Stimulated activated CD4-positive, alpha-beta T cell treated with anti-CD3 and anti-CD28 coated beads, Interleukin-4, amount 100 ng/mL, for 1 hour (primary cell): ENCODE results near the gene NCAPD3.
"Not testable (repeated sequence)": the region's sequence is repeated elsewhere in the genome, so short reads cannot be mapped to it uniquely, and the experiment has no call there.

Experiments used
- DNase-seq: peaks from one replicate; pipeline ENCODE4 v3.0.0-alpha.2; 2020

The NCAPD3 gene, protein sequence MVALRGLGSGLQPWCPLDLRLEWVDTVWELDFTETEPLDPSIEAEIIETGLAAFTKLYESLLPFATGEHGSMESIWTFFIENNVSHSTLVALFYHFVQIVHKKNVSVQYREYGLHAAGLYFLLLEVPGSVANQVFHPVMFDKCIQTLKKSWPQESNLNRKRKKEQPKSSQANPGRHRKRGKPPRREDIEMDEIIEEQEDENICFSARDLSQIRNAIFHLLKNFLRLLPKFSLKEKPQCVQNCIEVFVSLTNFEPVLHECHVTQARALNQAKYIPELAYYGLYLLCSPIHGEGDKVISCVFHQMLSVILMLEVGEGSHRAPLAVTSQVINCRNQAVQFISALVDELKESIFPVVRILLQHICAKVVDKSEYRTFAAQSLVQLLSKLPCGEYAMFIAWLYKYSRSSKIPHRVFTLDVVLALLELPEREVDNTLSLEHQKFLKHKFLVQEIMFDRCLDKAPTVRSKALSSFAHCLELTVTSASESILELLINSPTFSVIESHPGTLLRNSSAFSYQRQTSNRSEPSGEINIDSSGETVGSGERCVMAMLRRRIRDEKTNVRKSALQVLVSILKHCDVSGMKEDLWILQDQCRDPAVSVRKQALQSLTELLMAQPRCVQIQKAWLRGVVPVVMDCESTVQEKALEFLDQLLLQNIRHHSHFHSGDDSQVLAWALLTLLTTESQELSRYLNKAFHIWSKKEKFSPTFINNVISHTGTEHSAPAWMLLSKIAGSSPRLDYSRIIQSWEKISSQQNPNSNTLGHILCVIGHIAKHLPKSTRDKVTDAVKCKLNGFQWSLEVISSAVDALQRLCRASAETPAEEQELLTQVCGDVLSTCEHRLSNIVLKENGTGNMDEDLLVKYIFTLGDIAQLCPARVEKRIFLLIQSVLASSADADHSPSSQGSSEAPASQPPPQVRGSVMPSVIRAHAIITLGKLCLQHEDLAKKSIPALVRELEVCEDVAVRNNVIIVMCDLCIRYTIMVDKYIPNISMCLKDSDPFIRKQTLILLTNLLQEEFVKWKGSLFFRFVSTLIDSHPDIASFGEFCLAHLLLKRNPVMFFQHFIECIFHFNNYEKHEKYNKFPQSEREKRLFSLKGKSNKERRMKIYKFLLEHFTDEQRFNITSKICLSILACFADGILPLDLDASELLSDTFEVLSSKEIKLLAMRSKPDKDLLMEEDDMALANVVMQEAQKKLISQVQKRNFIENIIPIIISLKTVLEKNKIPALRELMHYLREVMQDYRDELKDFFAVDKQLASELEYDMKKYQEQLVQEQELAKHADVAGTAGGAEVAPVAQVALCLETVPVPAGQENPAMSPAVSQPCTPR (N-terminal part only)

DNA sequence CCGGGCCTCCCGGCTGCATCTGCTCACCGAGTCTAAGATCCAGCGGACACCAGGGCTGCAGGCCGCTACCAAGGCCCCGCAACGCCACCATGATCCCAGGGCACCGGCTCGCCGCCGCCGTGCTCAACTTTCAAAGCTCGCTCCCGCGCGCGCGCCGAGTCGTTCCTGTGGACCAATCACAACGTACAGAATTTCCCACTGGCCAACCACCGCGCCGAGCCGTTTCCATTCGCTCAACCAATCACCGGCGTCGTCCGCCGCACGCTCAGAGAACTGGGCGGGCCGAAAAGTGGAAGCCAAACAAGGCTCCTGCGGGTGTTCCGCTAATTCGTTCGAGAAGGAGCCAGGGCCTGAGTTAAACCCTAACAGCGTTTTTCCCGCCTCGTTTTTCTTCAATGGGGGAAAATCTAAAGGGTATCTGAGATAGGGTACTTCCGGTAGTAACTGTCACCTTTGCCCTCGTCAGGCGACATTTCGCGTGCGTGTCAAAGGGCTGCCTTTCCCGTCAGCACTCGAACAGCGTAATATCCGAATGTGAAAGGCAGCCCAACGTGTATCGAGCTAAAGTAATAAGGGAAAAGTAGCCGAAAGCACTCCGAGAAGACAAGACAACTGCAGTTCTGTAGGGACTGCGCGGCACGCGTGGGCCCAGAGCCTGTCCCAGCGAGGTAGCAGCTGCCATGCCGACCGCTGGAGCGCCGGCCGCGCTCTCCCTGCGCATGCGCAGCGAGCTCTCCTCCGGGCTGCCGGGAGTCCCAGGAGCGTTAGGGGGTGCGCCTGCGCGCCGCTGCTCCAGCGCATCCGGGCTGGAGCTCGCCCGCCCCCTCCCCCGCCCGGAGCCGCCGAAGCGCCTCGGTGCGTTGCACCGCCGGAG lies at the start of gene NCAPD3, which contains the start of gene VPS26B:
Gene NCAPD3, minus strand, starts transcription at position 132 of the 874 bp plus-strand sequence. Its CDS starts 41 bp downstream, at position 91.
Gene VPS26B, plus strand, starts transcription at position 836 of the 874 bp plus-strand sequence. CDS start 452 bp downstream, outside the sequence.
- peak; percentile 97 for DNase-seq

DNA sequence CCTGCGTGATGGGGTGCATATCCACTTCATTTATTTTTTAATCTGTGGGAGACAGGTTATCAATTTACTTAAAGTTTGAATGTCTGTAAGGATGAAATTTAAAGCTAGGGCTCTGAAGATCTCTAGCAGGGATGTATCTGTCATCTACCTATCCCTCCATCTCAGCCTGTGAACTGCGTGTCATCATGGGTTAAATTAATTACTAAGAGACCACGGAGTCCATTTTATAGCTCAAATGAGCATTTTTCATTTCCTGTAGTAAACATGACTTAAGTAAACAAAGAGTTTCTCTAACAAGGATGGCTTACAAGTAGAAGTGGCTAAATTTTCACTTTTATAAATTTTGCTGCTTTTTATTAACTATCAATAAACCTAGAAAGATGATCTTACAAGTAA lies 49.5 kb upstream of the NCAPD3 start:
- no peak for DNase-seq

GRCh38 chr11:134272381-134273316 lies 48.9 kb upstream of the NCAPD3 start:
- no peak for DNase-seq

DNA sequence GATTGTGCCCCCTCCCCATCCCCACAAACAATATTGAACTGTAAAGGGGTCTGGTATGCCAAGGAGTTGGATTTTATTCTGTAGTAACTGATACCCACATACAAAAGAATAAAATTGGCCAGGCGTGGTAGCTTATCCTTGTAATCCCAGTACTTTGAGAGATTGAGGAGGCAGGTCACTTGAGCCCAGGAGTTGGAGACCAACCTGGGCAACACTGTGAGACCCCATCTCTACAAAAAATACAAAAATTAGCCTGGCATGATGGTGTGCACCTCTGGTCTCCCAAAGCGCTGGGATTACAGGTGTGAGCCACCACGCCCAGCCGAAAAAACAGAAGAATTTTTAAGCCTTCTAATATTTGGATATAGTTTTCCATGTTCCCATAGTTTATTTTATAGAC lies 48.2 kb upstream of the NCAPD3 start:
- no peak for DNase-seq

DNA sequence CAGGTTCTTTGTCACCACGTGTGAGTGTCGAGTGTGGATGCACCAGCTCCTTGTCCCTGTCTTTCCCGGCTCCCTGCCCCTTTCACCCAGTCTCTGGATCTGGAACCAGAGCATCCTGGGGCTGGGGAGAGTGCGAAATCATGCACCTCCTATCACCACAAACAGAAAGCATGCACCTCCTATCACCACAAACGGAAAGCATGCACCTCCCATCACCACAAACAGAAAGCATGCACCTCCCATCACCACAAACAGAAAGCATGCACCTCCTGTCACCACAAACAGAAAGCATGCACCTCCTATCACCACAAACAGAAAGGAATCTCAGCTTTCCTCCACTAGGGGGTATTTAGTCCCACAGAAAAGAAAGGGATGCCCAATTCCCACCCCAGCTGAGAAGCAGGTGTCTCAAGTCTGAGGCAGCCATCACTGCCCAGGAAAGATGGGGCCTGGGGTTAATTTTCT lies 46.5 kb upstream of the NCAPD3 start:
- DNase-seq, result no peak

- no peak for DNase-seq
Measured at GRCh38 chr11:134267966-134268365, 44.2 kb upstream of the NCAPD3 start.

GRCh38 chr11:134267461-134267860 lies 43.7 kb upstream of the NCAPD3 start:
- DNase-seq, result no peak

GRCh38 chr11:134266841-134267251 lies 43.1 kb upstream of the NCAPD3 start:
- no peak for DNase-seq

GRCh38 chr11:134266440-134266839 lies 42.7 kb upstream of the NCAPD3 start:
- DNase-seq, result no peak

DNA sequence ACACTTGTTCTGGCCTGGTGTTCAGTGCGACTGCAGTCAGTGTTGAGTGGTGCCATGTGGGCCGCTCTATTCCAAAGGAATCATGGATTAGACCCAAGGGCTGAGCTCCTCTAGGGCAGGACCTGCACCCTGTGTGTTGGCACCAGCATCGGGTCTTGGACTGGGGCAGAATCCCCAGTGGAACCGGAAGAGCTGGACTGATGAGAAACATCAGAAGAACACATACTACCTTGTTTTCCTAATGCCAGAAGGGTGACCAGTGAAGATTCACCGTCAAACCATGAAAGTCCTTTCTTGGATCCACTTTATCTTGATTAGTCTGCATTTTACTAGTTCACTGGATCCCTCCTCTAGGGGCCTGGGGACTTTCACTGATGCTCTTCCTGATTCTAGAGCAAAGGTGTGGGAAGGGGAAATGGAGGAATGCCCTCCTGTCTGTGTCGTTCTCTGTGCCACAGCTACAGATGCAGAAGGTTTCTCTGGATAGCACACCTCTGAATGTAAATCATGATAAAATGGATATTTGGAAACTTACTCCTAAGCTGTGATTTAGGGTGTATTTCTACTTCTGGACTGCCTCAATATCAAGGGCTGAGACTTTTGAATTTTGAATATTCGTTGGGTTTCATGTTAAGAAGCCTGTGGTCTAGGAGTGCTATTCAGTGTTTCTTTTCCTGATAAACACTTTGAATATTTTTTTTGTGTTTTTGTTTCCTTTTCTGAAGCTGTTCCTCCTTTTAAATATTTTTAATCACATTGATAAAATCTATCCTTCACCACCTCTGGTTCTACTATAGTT lies 41.4 kb upstream of the NCAPD3 start:
- DNase-seq, result no peak

DNA sequence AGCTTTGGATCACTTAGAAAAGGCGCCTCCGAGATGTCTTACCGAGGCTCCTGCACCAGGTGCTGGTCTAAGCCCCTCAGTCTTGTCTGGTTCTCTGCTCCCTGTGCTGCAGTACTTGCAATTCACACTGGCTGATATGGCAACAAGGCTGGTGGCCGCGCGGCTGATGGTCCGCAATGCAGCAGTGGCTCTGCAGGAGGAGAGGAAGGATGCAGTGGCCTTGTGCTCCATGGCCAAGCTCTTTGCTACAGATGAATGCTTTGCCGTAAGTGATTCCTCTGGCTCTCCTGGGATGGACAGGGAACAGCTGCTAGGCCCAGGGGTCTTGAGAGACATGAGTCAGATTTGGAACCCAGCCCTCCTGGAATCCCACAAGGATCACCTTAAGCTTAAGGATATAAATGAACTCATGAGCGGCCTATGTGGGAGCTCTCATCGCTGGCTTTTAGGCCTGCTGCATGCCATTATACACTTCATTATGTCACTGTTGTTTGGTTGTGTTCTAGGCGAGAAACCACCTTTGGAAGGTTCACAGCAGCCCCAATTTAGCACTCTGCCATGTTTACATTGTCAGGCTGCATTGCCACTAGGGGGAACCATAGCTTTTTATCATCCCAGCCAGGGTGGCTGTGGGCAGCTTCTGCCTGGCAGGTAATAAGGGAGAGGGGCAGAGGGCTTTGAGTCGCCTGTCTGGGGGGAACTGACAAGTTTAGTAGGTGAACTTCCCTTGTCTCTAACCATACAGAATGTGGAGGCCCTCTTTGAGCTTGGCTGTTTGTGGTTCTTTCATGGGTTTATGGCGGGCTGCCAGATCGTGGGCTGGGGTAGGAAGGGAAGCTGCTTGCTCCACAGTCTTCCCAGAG lies 38.1 kb upstream of the NCAPD3 start:
- peak; percentile 29 for DNase-seq

GRCh38 chr11:134260983-134261382 lies 37.2 kb upstream of the NCAPD3 start:
- DNase-seq, result no peak

DNA sequence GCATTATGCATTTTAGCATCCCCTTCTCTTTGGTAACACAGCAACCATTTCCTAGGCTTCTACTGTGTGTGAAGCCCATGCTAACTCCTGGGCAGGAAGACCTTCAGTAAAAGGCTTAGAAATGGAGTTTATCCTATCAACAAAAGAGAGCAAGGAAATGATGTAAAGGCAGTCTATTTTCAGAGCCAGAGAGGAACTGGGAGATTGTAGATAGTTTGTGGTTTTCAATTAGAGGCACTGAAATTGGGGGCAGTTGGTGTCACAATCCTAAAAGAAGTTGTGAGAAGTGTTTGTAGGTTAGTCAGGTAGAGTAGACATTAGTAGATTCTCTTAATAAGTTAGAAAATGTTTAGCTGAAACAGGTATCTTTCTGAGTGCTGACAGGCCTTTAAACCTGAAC lies 36.7 kb upstream of the NCAPD3 start:
- DNase-seq, result no peak

DNA sequence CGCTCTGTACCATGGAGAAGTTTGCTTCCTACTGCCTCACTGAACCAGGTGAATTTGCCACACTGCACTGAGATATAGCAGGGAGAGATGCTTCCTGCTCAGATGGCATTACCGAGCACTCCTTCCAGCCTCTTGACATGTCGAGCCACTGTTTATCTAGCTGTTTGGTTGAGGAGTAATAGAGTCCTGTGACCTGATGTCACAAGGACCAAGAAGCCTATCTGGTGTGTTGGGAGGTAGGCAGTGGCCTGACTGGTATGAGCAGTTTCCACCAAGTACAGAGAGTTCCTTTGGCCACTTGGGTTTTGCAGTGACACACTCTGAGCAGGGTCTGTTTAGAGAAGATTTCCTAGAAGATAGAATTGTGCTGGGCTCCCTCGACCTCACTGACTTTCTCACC lies 34.8 kb upstream of the NCAPD3 start:
- no peak for DNase-seq

DNA sequence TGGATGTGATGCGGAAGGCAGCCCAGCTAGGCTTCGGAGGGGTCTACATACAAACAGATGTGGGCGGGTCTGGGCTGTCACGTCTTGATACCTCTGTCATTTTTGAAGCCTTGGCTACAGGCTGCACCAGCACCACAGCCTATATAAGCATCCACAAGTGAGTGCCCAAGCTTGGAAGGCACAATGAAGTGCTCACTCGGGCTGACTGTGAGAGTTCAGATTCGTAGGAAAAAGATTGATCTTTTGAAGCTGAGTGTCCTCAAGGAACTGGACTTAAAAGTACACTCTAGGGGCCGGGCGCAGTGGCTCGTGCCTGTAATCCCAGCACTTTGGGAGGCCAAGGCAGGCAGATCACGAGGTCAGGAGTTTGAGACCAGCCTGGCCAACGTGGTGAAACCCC lies 33.3 kb upstream of the NCAPD3 start:
- DNase-seq, result no peak

DNA sequence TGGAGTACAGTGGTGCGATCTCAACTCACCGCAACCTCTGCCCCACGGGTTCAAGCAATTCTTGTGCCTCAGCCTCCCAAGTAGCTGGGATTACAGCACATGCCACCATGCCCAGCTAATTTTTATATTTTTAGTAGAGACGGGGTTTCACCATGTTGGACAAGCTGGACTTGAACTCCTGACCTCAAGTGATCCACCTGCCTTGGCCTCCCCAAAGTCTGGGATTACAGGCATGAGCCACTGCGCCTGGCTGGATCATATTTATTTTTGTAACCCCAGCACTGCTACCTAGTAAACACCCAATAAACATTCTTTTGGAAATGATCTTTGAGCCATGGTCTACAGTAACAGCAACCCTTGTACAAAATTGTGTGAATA lies 31.4 kb upstream of the NCAPD3 start:
- not testable (repeated sequence) for DNase-seq

GRCh38 chr11:134254433-134255183 lies 30.8 kb upstream of the NCAPD3 start:
- no peak for DNase-seq
